RPMI8226 (cell line): ENCODE results near the gene ABHD8.
"Not testable (repeated sequence)": the region's sequence is repeated elsewhere in the genome, so short reads cannot be mapped to it uniquely, and the experiment has no call there.

Experiments
- DNase-seq: peaks from one replicate; pipeline ENCODE4 v3.0.0-alpha.2; 2015

Gene ABHD8

DNA sequence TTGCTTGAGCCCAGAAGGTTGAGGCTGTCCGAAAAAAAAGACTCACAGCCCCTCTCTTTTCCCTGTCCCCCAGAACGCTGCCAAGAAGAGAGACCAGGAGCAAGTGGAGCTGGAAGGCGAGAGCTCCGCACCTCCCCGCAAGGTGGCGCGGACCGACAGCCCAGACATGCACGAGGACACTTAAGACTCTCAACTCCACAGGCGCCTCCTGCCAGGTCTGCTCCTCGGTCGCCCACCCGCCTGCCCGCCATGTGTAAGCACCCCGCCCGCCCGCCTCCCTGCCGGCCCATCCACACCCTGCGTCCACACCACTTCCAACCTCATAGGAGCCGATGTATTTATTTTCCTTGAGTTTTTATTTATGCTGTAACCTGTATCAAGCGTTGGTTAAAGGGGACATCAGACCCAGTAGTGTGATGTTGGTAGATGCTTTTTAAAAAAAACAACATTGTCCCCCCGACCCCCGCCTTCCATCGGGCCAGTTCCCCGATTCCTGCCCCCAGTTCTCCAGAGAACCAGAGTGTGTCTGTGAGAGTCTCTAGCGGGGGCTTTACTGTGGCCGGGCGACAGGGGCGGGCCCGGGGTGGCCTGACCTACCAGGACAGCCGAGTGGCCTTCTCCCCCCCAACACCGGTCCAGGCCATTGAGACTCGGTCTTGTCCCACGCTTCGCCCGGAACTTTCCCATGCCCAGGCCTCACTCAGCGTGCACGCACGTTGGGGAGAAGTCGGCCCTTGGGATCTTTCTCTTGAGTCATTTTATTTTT is 16.4 kb upstream of the ABHD8 start:
- no peak for DNase-seq

DNA sequence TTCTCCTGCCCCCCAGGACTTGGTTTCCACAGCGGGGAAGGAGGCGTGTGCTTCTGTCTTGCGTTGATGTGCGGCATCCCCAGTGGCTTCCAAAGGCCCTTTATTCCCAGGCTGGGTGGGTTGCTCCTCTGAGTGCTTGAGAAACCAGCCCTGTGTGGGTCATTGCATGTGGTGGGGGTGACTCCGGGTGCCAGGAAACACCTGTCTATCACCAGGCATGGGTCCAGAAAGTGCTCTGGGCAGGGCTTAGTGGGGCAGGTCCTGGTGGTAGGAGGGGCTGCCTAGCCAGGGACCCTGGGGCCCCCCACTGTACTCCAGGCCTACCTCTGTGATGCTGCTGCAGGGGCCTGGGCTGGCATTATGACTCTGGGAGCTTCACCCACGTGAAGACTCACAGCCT is 15.7 kb upstream of the ABHD8 start:
- no peak for DNase-seq

DNA sequence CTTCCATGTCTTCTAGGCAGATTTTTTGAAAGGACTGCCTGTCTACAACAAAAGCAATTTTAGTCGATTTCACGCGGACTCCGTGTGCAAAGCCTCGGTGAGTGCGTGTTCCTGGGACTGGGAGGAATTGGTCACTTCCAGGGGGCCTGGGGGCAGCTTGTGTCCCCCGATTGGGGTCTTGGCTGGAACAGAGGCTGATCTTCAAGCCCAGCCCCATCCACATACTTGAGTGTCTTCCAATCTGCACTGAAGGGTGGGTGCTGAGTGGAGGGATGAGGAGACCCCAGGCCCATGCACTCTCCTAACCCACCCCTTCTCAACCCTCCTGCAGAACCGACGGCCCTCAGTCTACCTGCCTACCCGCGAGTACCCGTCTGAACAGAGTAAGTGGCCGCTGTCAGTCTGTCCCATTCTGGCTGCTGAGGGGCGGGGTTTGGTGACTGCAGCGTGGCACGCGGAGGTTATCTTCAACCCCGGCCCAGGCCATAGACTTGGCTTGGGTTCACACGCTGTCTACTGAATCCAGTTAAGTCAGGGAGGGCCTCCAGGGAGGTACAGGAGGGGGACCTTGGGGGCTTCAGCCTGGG is 10.9 kb upstream of the ABHD8 start:
- DNase-seq, result no peak

DNA sequence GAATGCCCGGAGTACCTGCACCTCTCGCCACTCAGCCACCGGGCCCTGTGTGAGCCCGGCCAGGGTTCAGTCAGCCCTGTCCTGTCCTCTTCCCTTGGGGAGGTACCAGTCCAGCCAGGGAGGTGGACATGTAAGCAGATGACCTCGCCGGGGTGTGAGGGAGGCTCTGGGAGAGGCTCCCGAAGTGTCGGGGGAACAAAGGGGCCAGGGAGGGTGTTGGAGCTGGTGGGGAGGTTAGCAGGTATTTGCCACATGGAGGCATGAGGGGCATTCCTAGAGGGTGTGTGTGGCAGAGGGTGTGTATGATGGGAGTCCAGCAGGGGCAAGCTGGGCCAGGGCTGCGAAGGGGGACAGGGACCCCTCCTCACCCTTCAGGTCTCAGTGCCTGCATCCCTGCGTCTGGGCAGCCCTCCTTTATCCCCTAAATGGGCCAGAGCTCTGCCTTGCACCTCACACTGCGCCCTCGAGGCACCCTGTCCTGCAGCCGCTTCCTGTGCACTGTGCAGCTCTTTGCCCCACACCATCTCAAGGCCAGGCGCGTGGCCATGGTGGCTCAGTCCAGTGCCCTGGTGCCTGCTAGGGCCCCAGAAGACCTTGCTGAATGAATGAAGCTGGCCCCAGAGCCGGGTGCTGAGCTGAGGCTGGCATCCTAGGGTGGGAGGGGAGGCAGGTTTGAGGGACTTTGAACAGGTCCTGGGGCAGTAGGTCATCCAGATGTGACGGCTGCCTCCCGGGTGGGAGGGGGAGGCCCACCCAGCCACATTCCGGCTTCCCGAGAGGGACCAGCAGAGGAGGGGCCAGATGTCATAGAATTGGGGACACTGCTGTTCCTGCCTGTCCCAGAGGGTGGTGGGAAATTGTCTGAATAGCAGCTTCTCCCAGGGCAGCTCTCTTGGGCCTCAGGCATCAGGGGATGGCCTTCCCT is 9.2 kb upstream of the ABHD8 start:
- no peak for DNase-seq

DNA sequence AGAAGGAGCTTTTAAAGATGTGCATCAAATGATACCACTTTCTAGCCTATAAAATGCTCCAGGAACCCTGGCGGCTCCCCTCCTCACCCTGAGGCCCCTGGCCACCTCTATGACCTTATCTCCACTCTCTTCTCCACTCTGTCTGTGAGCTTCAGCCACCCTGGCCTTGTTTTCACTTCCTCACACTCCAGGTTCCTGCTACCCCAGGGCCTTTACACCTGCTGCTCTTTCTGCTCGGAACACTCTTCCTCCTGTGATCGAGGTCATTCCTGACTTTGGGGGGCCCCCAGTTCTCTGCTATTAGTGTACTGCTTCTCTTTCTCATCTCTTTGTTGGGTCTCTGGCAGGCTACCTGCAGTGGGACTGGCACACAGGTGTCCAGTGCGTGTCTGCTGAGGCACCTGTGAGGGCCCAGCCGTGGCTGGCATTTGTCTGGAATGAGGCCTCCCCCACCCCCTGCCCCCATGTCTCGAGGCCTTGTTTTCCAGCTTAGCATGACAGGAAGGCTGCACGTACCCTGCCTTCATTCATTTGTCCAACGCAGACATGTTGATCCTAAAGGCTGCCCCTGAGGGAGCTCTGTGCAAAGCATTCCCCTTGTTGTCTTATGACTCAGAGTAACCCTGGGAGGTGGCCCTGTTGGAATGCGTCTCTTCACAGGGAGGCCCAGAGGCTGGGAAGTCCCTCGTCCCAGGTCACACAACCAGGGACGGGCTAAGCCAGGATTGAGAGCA is 8.4 kb upstream of the ABHD8 start:
- no peak for DNase-seq

DNA sequence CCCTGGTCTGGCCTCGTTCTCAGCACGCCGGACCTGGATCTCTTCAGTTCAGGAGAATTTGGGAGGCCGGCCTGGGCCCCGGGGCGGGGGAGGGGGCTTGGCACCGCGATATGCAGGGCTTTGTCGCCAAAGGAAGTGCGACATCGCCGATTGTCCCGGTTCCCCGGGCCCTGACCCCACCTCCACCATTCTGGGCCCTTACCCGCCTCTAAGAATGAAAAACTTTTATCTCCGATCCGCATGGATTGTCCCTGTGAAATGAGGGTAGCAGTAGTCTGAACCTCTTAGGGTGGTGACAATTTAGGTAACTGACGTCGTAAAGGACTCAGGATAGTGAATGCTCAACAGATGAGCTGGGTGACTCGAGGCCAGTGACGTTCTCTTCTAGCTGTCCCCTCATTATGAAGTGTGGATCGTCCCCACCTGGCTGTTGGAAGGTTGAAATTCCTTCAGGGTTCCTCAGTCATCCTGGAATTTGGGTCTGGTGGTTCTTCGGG is 6.8 kb upstream of the ABHD8 start:
- no peak for DNase-seq

DNA sequence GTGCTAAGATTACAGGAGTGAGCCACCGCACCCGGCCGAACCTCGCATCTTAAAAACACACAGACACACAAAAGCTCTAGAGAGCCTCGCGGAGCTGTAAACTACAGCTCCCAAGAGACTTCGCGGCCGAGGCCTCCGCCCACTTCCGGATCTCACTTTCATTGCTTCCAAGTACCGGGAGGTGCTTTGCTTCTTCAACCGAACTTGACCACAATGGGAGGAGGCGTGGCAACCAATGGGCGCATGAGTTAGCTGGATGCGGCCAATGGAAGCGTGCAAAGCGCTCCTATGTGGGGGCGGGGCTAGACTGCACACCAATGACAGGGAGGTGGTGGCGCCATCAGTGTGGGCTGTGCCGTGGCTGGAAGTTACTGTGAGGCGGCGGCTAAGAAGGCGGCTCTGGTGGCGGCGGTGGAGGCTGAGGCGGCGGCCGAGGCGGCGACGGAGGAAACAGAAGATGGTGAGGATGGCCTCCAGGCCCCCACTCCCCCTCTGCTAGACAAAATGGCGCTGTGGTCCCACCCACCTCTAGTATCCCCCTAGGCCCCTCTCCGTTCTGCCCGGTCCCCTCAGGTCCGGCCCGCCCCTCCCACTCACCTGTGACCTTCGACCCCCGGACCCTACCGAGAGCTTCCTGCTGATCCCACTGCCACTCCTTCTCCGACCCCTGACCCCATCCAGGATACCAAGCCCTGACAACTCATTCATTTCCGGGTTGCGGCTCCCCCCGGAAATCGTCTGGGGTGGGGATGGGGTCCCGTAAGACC is 6.2 kb upstream of the ABHD8 start, which contains the start of gene DDA1:
Gene DDA1 (plus strand): TSS at position 366 of the 767 bp plus-strand sequence. CDS start 92 bp downstream, at position 458.
- peak; percentile 100 for DNase-seq

DNA sequence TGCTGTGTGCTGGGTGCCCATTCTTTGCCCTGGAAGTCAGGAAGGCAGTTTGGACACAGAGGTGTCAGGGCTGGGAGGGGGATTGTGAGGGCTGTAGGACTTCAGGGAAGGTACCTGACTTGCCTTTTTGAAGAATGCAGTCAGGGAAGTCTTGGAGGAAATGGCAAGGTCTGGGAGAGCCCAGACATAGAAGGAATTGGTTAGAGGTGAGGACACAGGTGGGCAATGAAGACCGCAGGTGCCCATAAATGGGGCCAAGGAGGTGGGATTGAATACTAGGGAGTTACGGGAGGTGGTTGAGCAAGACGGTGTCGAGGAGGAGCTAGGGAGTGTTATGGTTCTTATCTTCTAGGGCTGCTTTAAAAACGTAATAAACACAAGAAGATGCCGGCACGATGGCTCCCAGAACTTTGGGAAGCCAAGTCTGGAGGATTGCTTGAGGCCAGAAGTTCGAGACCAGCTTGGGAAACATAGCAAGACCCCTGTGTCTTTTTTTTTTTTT is 4.7 kb upstream of the ABHD8 start:
- no peak for DNase-seq

DNA sequence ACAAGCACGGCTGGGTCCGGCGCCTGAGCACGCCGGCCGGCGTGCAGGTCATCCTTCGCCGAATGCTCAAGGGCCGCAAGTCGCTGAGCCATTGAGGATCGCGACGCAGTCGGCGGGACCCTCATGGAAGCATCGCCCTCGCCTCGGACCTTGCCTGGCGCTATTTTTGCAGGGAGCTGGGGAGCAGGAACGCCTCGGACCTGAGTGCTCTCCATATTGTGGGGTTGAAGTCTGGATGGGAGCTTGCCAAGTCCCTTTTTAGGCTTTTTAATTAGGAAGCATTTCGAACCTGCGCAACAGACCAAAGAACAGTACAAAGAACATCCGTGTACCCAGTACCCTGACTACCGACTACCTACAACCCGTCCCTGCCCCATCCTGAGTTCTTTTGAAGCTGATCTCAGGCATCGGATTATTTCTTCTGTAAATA is 3.1 kb upstream of the ABHD8 start:
- no peak for DNase-seq

DNA sequence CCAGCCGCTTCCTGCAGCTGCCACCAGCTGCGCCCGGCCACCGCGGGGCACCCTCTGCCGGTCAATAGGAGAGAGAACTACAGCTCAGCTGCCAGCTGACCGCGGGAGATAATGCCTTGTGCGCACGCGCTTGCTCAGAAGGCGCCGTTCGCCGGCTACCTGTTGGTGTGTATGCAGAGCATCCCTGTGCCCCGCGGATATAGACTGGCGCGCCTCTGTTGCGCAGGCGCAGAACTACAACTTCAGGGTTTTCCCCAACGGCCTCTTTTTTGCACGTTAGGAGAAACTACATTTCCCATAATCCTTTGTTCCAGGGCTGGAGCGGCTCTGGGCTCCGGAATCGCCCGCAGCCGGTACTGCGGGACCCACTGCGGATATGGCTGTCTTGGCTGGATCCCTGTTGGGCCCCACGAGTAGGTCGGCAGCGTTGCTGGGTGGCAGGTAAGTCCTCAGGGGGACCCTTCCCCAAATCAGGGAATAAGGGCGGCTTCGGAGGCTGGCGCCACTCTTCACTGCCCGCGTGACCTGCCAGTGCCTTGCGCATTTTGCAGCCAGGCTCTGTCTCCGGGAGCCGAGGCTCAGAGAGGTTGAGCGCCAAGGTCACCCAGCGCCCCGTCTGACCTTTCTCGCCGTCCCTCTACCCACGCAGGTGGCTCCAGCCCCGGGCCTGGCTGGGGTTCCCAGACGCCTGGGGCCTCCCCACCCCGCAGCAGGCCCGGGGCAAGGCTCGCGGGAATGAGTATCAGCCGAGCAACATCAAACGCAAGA is 2.5 kb upstream of the ABHD8 start, which contains the start of gene MRPL34:
Gene MRPL34 (plus strand): TSS at position 356 of the 768 bp plus-strand sequence. CDS start 21 bp downstream, at position 377.
- DNase-seq, result peak; percentile 99

DNA sequence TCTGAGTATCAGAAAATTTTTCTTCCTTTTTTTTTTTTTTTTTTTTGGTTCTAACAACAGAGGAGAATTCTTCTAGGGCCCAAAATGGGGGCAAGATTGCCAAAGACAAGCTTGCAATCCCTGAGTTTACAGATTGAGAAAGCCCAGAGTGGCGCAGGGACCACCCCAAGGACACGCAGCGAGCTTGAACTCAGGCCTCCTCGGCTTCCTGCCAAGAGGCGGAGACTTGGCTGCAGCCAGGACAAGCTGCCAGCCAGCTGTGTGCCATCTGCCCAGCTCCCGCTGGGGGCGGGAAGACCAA is 1.9 kb upstream of the ABHD8 start:
- no peak for DNase-seq

DNA sequence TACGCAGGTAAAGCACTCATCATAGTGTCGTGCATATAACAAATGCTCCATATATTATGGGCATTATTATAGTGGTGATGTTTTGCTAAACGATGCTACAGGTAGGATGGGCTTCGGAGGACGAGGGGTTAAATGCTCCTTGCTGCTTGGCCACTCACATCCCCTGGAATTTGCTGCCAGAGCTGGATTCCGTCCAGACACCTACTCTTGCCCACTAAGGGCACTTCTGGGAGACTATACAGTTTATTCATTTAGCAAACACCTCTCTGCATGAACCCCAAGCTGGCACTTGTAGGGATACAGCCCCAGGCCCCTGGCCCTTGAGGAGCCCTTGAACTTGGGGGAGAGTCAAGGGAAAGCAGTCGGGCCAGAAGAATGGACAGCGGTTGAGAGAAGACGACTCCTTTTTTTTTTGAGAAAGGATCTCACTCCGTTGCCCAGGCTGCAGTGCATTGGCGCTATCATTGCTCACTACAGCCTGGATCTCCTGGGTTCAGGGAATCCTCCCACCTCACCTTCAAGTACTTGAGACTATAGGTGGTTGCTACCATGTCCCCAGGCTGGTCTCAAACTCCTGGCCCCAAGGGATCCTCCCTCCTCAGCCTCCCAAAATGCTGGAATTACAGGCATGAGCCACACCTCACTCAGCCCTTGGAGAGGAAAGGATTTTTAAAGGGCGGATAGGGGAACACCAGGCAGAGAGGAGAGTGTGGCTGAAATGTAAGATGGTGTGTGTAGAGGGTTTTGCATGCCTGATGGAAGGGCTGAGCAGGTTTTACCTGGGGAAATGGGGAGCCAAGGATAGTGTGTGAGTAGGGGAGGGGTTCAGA is 1.4 kb upstream of the ABHD8 start:
- DNase-seq, result no peak

DNA sequence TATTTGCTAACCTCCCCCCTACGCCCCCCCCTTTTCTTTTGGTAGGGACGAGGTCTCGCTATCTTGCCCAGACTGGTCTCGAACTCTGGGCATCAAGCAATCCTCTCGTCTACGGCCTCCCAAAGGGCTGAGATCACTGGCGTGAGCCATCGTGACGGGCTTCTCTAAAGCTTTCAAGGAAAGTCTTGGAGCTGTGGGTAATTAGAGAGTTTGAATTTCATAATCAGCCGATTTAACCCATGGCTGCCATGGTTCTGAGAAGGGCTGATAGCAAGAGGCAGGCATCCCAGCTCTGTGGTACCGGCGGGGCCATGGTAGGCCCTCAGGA is 679 bp upstream of the ABHD8 start:
- DNase-seq, result no peak

DNA sequence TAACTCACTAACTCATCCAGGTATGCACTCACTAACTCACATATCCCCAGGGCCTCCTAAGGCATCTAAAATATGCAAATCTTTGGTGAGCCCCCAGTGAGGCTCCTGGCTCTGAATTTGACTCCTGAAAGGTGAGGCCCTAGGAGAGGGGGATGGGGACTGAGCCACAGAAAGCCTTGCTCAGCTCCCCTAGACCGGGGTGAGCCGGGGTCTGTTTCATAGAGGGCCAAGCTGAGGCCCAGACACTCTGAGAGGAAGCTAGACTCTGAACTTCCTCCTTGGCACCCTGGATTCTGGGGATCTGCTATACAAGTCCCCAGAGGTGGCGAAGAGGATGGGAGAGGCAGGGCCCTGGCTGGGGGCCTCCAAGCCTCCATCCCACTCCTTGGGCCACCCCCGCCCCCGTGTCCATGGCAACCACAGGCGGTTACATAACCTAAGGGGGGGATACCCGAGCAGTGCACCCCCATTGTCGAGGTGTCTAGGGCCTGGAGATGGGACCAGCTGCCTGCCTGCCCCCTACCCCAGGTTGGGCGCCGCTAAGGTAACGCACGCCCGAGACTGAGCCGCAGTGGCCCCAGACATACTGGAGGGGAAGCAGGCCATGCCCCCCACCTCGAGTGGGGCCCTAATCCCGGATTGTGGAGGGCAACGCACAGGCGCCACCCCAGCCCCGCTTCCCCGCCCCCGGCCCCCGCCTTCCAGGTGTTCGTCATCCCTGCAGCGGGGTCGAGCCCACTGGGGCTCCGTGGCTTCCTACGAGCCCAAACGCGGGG is 646 bp downstream of the ABHD8 start:
- DNase-seq, result peak; percentile 28

DNA sequence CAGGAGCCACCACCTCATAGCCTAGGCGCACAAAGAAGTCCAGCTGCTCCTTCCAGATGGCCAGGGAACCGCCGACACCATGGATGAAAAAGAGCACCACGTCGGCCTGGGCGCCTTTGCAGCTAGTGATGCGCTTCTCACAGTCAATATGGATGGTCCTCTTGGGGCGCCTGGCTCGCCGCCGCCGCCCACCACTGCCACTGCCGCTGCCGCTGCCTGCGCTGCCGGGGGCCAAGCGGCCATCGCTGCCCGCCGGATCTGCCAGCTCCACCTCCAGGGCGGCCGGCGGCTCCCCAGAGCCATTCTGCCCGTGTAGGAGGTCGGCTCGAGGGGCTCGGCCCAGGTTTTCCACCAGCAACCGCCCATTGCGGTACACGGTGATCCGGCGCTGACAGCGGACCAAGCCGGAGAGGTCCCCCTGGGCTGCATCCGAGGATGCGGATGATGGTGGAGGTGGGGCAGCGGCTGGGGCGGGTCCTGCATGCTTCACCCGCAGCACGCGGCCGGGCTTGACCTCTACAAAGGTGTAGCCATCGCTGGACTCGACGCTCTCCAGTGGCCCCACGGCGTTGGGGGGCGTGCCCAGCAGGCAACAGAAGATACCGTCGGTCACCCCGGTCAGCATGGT is 2.1 kb downstream of the ABHD8 start:
- no peak for DNase-seq

DNA sequence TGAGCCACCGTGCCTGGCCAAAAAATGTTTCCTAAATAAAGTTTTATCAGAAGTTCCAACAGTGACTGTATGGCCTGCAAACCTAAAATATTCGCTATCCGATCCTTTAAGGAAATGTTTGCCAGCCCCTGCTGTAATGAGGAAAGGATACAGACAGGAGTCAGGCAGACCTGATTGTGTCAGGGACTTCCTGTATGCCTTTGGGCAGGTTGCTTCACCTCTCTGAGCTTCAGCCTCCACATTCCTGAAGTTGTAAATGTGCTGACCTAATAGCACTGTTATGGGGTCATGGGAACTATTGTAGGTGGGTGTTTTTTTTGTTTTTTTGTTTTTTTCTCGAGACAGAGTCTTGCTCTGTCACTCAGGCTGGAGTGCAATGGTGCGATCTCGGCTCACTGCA is 6.2 kb downstream of the ABHD8 start:
- no peak for DNase-seq

DNA sequence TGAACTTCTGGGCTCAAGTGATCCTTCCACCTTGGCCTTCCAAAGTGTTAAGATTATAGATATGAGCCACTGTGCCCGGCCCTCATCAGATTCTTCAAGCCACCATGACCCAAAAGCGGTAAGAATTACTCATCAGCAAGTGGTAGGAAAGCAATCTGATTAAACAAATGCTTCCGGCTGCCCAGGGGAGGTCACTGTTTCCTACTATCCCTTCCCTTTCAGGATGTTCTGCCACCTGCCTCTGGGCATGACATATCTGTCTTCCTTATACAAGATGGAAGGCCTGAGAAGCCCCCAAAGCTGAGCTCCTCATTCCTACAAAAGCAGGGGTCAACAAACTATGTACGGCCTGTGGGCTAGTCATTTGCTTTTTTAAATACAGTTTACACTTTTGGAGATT is 7.0 kb downstream of the ABHD8 start:
- DNase-seq, result no peak

DNA sequence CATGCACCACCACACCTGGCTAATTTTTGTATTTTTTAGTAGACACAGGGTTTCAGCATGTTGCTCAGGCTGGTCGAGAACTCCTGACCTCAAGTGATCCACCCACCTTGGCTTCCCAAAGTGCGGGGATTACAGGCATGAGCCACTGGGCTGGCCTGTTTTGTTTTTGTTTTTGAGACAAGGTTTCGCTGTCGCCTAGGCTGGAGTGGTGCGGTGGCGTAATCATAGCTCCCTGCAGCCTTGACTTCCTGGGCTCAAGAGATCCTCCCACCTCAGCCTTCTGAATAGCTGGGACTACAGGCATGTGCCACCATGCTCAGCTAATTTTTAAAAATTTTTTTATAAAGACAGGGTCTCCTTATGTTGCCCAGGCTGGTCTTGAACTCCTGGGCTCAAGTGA is 7.7 kb downstream of the ABHD8 start:
- DNase-seq, result not testable (repeated sequence)
